ENCODE measurements around the gene SYNC. TPM values are rescaled to one million over a fixed set of nuclear protein-coding genes. Genes with fewer than 3 reads are reported as not detected.
"Not testable (repeated sequence)": the region's sequence is repeated elsewhere in the genome, so short reads cannot be mapped to it uniquely, and the experiment has no call there.

SYNC gene
- total RNA-seq, 2 experiments from 2014 or later: not detected

- no peaks in the 10 kb centered on the region for H3K27me3 ChIP-seq (ENCODE audit: control insufficient read depth in 1 of 2, insufficient read depth in 2 of 2, low read length in 2 of 2)
- H3K4me1 ChIP-seq (ENCODE audit: insufficient read depth, low read length): no peaks in the 10 kb centered on the region
- intact Hi-C loops (cut with DNase I, micrococcal nuclease): no loop called here
- peaks cover 80% of the 10 kb centered on the region for H3K36me3 ChIP-seq (ENCODE audit: insufficient read depth, low read length)
- Mint-ChIP-seq H3K9me3 (no peaks in the 10 kb centered on the region), H3K36me3 (ENCODE audit: low read depth) (peaks cover 88% of the 10 kb centered on the region), H3K27me3 (no peaks in the 10 kb centered on the region), H3K27ac (no peak overlapping the region), H3K4me1 (ENCODE audit: low read depth) (no peaks in the 10 kb centered on the region), H3K4me3 (no peak overlapping the region)
- DNase-seq: no peak
- no peaks in the 10 kb centered on the region for H3K9me3 ChIP-seq (ENCODE audit: control insufficient read depth in 1 of 2, insufficient read depth in 1 of 2, low read length in 2 of 2)
- ChIA-PET POLR2A (no interaction called here), CTCF (no interaction called here)
- no peak overlapping the region for H3K4me3 ChIP-seq (ENCODE audit: low read length)
- TF ChIP-seq CTCF (IDR thresholded peaks at IDR 0.05): no peak
- H3K27ac ChIP-seq (ENCODE audit: low read depth in 1 of 2, low read length in 2 of 2): no peak overlapping the region
- ATAC-seq (ENCODE audit: poor library complexity): no peak
Measured at GRCh38 chr1:32681999-32682398, 20.6 kb downstream of the SYNC start.

GRCh38 chr1:32681509-32681908 is 21.1 kb downstream of the SYNC start:
- no peak overlapping the region for H3K4me3 Mint-ChIP-seq
- H3K9me3 ChIP-seq (ENCODE audit: control insufficient read depth in 1 of 2, insufficient read depth in 1 of 2, low read length in 2 of 2): no peaks in the 10 kb centered on the region
- no peaks in the 10 kb centered on the region for H3K9me3 Mint-ChIP-seq
- H3K36me3 Mint-ChIP-seq (ENCODE audit: low read depth): peaks cover 89% of the 10 kb centered on the region
- ATAC-seq (ENCODE audit: poor library complexity) (no peak), DNase-seq (no peak)
- H3K36me3 ChIP-seq (ENCODE audit: insufficient read depth, low read length): peaks cover 82% of the 10 kb centered on the region
- H3K4me1 Mint-ChIP-seq (ENCODE audit: low read depth): no peaks in the 10 kb centered on the region
- ChIA-PET POLR2A (no interaction called here), CTCF (no interaction called here)
- H3K4me3 ChIP-seq (ENCODE audit: low read length): no peak overlapping the region
- H3K27me3 Mint-ChIP-seq: no peaks in the 10 kb centered on the region
- no peaks in the 10 kb centered on the region for H3K27me3 ChIP-seq (ENCODE audit: control insufficient read depth in 1 of 2, insufficient read depth in 2 of 2, low read length in 2 of 2)
- H3K27ac Mint-ChIP-seq: no peak overlapping the region
- no peaks in the 10 kb centered on the region for H3K4me1 ChIP-seq (ENCODE audit: insufficient read depth, low read length)
- TF ChIP-seq CTCF (IDR thresholded peaks at IDR 0.05): no peak
- intact Hi-C loops (cut with DNase I, micrococcal nuclease): no loop called here
- H3K27ac ChIP-seq (ENCODE audit: low read depth in 1 of 2, low read length in 2 of 2): no peak overlapping the region

DNA sequence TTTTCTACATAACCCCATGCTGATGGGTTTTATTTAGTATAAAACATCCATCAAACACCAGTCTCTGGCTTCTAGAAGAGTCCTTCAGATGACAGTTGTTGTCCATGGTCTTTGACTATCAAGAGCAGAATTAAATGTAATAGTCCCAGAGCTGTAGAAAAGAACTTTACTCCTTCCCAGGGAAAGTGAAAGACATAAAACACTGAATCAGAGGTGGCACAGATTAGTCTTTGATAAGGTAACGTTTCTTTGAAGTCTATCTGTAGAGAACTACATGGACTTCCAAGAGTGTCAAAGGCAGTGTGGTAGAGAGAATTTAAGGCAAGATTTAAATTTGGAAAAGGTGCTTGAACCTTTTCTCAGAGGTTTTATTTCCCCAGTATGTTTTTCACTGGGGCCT is 21.9 kb downstream of the SYNC start:
- Mint-ChIP-seq H3K27ac (no peak overlapping the region), H3K4me1 (ENCODE audit: low read depth) (no peaks in the 10 kb centered on the region), H3K36me3 (ENCODE audit: low read depth) (peaks cover 87% of the 10 kb centered on the region), H3K4me3 (no peak overlapping the region), H3K9me3 (no peaks in the 10 kb centered on the region), H3K27me3 (no peaks in the 10 kb centered on the region)
- ChIA-PET POLR2A (no interaction called here), CTCF (no interaction called here)
- Histone ChIP-seq H3K4me3 (ENCODE audit: low read length) (no peak overlapping the region), H3K27ac (ENCODE audit: low read depth in 1 of 2, low read length in 2 of 2) (no peak overlapping the region), H3K4me1 (ENCODE audit: insufficient read depth, low read length) (no peaks in the 10 kb centered on the region), H3K9me3 (ENCODE audit: control insufficient read depth in 1 of 2, insufficient read depth in 1 of 2, low read length in 2 of 2) (no peaks in the 10 kb centered on the region), H3K27me3 (ENCODE audit: control insufficient read depth in 1 of 2, insufficient read depth in 2 of 2, low read length in 2 of 2) (no peaks in the 10 kb centered on the region), H3K36me3 (ENCODE audit: insufficient read depth, low read length) (peaks cover 82% of the 10 kb centered on the region)
- no peak for TF ChIP-seq CTCF (IDR thresholded peaks at IDR 0.05)
- DNase-seq: no peak
- no peak for ATAC-seq (ENCODE audit: poor library complexity)
- intact Hi-C loops (cut with DNase I, micrococcal nuclease): no loop called here

GRCh38 chr1:32679993-32680392 is 22.6 kb downstream of the SYNC start:
- H3K9me3 Mint-ChIP-seq; CTCF ChIA-PET; intact Hi-C loops (cut with DNase I, micrococcal nuclease); H3K27ac ChIP-seq (ENCODE audit: low read depth in 1 of 2, low read length in 2 of 2); H3K4me3 Mint-ChIP-seq; H3K27me3 Mint-ChIP-seq; H3K27me3 ChIP-seq (ENCODE audit: control insufficient read depth in 1 of 2, insufficient read depth in 2 of 2, low read length in 2 of 2); H3K4me1 Mint-ChIP-seq (ENCODE audit: low read depth); ATAC-seq (ENCODE audit: poor library complexity); H3K4me3 ChIP-seq (ENCODE audit: low read length); H3K27ac Mint-ChIP-seq; H3K9me3 ChIP-seq (ENCODE audit: control insufficient read depth in 1 of 2, insufficient read depth in 1 of 2, low read length in 2 of 2); POLR2A ChIA-PET; H3K4me1 ChIP-seq (ENCODE audit: insufficient read depth, low read length); DNase-seq: not testable (repeated sequence)
- peaks cover 85% of the 10 kb centered on the region for H3K36me3 Mint-ChIP-seq (ENCODE audit: low read depth)
- peaks cover 82% of the 10 kb centered on the region for H3K36me3 ChIP-seq (ENCODE audit: insufficient read depth, low read length)
